Activated CD4-positive, alpha-beta memory T cell treated with anti-CD3 and anti-CD28 coated beads for 36 hours (primary cell): Measurements from ENCODE around the gene CAMK2D. TPM values are rescaled to one million over a fixed set of nuclear protein-coding genes. Genes with fewer than 3 reads are reported as not detected.
"Not testable (repeated sequence)": the region's sequence is repeated elsewhere in the genome, so short reads cannot be mapped to it uniquely, and the experiment has no call there.

Experiments used
- CTCF ChIA-PET: fragments of 350-600 bp; sonication (Branson Sonifier 250); formaldehyde crosslinking; loops from one replicate; lab custom pipeline; 2021; ENCODE audit warnings: antibody characterized with exemption, inconsistent platforms; lab: Charles Lee
- POLR2A ChIA-PET: fragments of 350-600 bp; sonication (Branson Sonifier 250); formaldehyde crosslinking; loops from one replicate; lab custom pipeline; 2021; ENCODE audit warnings: antibody characterized with exemption; lab: Charles Lee
- DNase-seq: peaks from one replicate; pipeline ENCODE4 v3.0.0-alpha.2; 2020
- H3K27ac Mint-ChIP-seq: one replicate; pipeline ENCODE4 v1.8.0; 2021; ENCODE audit warnings: mixed read lengths
- H3K27me3 Mint-ChIP-seq: one replicate; pipeline ENCODE4 v1.8.0; 2021; ENCODE audit warnings: mixed read lengths
- H3K36me3 Mint-ChIP-seq: one replicate; pipeline ENCODE4 v1.8.0; 2021; ENCODE audit warnings: mixed read lengths
- H3K4me1 Mint-ChIP-seq: one replicate; pipeline ENCODE4 v1.8.0; 2021; ENCODE audit warnings: low read depth, mixed read lengths
- H3K4me3 Mint-ChIP-seq: one replicate; pipeline ENCODE4 v1.8.0; 2021; ENCODE audit warnings: mild to moderate bottlenecking, mixed read lengths
- H3K9me3 Mint-ChIP-seq: one replicate; pipeline ENCODE4 v1.8.0; 2021; ENCODE audit warnings: mixed read lengths
- intact Hi-C: fragments of 100-400 bp; cut with micrococcal nuclease; formaldehyde crosslinking; loops from one replicate; pipeline ENCODE4 v1.15.1; 2023
- total RNA-seq, 2 experiments: library from RNA; stranded (reverse); gene quantifications; one replicate each; pipeline ENCODE4 v1.2.3, GENCODE V29; 2021

The CAMK2D gene
- total RNA-seq, 2 experiments from 2014 or later, result 82.5 to 82.9 TPM

- Mint-ChIP-seq H3K27ac (no peak overlapping the region), H3K4me1 (peaks cover 32% of the 10 kb centered on the region), H3K9me3 (no peaks in the 10 kb centered on the region), H3K4me3 (no peak overlapping the region), H3K27me3 (no peaks in the 10 kb centered on the region), H3K36me3 (peaks cover 7% of the 10 kb centered on the region)
- intact Hi-C loops, result no loop called here
- DNase-seq, result no peak
- ChIA-PET POLR2A (interaction anchor here (0.8 to 2.9 kb wide), 2 partner anchors 11 to 34 kb away, joined by 4 to 8 read pairs; no protein-coding TSS in a partner anchor), CTCF (interaction anchor here (1.9 kb wide), 1 partner anchor 148 kb away, joined by 6 read pairs; no protein-coding TSS in a partner anchor)
These were observed 66.0 kb downstream of the CAMK2D start for GRCh38 chr4:113695328-113696169.

GRCh38 chr4:113694008-113694407, 67.5 kb downstream of the CAMK2D start:
- Mint-ChIP-seq H3K27ac (no peak overlapping the region), H3K4me1 (peaks cover 29% of the 10 kb centered on the region), H3K36me3 (peaks cover 9% of the 10 kb centered on the region), H3K9me3 (no peaks in the 10 kb centered on the region), H3K27me3 (no peaks in the 10 kb centered on the region), H3K4me3 (no peak overlapping the region)
- CTCF ChIA-PET, result interaction anchor here (0.7 to 1.9 kb wide), 3 partner anchors 9 to 146 kb away, joined by 3 to 6 read pairs (median 4); no protein-coding TSS in a partner anchor
- POLR2A ChIA-PET, result interaction anchor here (2.9 kb wide), 1 partner anchor 9 kb away, joined by 8 read pairs; no protein-coding TSS in a partner anchor
- no peak for DNase-seq
- intact Hi-C loops, result no loop called here

- H3K4me1 Mint-ChIP-seq, result peaks cover 35% of the 10 kb centered on the region
- H3K9me3 Mint-ChIP-seq, result no peaks in the 10 kb centered on the region
- peaks cover 14% of the 10 kb centered on the region for H3K36me3 Mint-ChIP-seq
- peak overlapping the region; percentile 60 for H3K27ac Mint-ChIP-seq
- DNase-seq, result no peak
- CTCF ChIA-PET, result no interaction called here
- intact Hi-C loops, result no loop called here
- no peak overlapping the region for H3K4me3 Mint-ChIP-seq
- POLR2A ChIA-PET, result interaction anchor here (0.6 kb wide), 1 partner anchor 343 kb away, joined by 4 read pairs; no protein-coding TSS in a partner anchor
- no peaks in the 10 kb centered on the region for H3K27me3 Mint-ChIP-seq
These were observed 68.6 kb downstream of the CAMK2D start for GRCh38 chr4:113692809-113693411.

GRCh38 chr4:113691676-113692075, 69.9 kb downstream of the CAMK2D start:
- DNase-seq, result no peak
- ChIA-PET CTCF (no interaction called here), POLR2A (no interaction called here)
- Mint-ChIP-seq H3K4me3 (no peak overlapping the region), H3K9me3 (no peaks in the 10 kb centered on the region), H3K4me1 (peaks cover 46% of the 10 kb centered on the region), H3K27me3 (no peaks in the 10 kb centered on the region), H3K36me3 (peaks cover 22% of the 10 kb centered on the region), H3K27ac (no peak overlapping the region)
- intact Hi-C loops, result no loop called here

DNA sequence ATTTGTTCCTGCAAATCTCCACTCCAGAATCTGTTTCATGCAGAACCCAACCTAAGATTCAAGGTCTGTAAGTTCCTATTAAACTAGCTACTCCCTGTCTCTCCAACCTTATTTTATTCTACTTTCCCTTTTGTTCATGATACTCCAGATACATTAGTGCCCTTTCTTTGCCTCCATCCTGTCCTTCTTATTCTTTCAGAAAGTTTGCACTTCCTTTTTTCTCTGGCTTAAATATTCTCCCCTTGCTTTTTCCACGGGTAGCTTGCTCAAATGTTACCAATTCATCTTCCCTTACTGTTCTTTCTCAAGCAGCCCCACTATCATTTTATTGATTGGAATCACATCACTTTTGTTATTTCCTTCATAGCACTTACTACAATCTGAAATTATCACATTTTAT, 72.1 kb downstream of the CAMK2D start:
- Mint-ChIP-seq H3K36me3 (peaks cover 27% of the 10 kb centered on the region), H3K27ac (peak overlapping the region; percentile 6)

GRCh38 chr4:113687067-113687718, 74.3 kb downstream of the CAMK2D start:
- Mint-ChIP-seq H3K27ac (peak overlapping the region; percentile 70), H3K4me3 (no peak overlapping the region), H3K4me1 (peaks cover 69% of the 10 kb centered on the region), H3K27me3 (no peaks in the 10 kb centered on the region), H3K36me3 (peaks cover 34% of the 10 kb centered on the region), H3K9me3 (no peaks in the 10 kb centered on the region)
- ChIA-PET CTCF (no interaction called here), POLR2A (no interaction called here)
- intact Hi-C loops, result loop anchor here (10.0 kb wide), 1 partner anchor 302 kb away; no protein-coding TSS in a partner anchor
- no peak for DNase-seq

More for the DNA sequence above, 72.1 kb downstream of the CAMK2D start:
- H3K4me1 Mint-ChIP-seq, result peaks cover 58% of the 10 kb centered on the region
- CTCF ChIA-PET, result no interaction called here
- no peaks in the 10 kb centered on the region for H3K9me3 Mint-ChIP-seq
- no peak overlapping the region for H3K4me3 Mint-ChIP-seq
- DNase-seq, result no peak
- no peaks in the 10 kb centered on the region for H3K27me3 Mint-ChIP-seq
- POLR2A ChIA-PET, result no interaction called here
- intact Hi-C loops, result loop anchor here (10.0 kb wide), 1 partner anchor 305 kb away; no protein-coding TSS in a partner anchor

DNA sequence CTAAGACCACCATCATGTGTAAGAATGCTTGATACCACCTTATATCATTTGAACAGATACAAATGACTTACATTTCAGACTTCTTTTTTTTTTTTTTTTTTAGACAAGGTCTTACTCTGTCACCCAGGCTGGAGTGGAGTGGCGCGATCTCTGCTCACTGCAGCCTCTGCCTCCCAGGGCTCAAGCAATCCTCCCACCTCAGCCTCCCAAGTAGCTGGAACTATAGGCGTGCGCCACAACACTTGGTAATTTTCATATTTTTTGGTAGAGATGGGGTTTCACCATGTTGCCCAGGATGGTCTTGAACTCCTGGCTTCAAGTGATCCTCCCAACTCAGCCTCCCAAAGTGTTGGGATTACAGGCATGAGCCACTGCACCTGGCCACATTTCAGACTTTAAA, 76.4 kb downstream of the CAMK2D start:
- intact Hi-C loops, result loop anchor here (10.0 kb wide), 1 partner anchor 300 kb away; no protein-coding TSS in a partner anchor
- POLR2A ChIA-PET, result interaction anchor here (0.8 to 1.7 kb wide), 12 partner anchors 10 to 217 kb away, joined by 3 to 12 read pairs (median 4); no protein-coding TSS in a partner anchor
- peaks cover 74% of the 10 kb centered on the region for H3K4me1 Mint-ChIP-seq
- peaks cover 17% of the 10 kb centered on the region for H3K9me3 Mint-ChIP-seq
- DNase-seq, H3K27me3 Mint-ChIP-seq, H3K4me3 Mint-ChIP-seq: not testable (repeated sequence)
- peak overlapping the region; percentile 93 for H3K27ac Mint-ChIP-seq
- H3K36me3 Mint-ChIP-seq, result peaks cover 48% of the 10 kb centered on the region
- CTCF ChIA-PET, result interaction anchor here (0.7 to 1.5 kb wide), 7 partner anchors 9 to 146 kb away, joined by 3 to 12 read pairs (median 3); no protein-coding TSS in a partner anchor

GRCh38 chr4:113684534-113685091, 76.9 kb downstream of the CAMK2D start:
- intact Hi-C loops, result loop anchor here (1.0 to 10.0 kb wide), 5 partner anchors 28 to 1537 kb away; partner anchors contain the start of genes FAM241A and TIFA
- peak overlapping the region; percentile 93 for H3K27ac Mint-ChIP-seq
- H3K27me3 Mint-ChIP-seq, result no peaks in the 10 kb centered on the region
- H3K36me3 Mint-ChIP-seq, result peaks cover 50% of the 10 kb centered on the region
- ChIA-PET POLR2A (interaction anchor here (0.8 to 1.7 kb wide), 12 partner anchors 10 to 216 kb away, joined by 3 to 12 read pairs (median 4); no protein-coding TSS in a partner anchor), CTCF (interaction anchor here (0.7 to 1.5 kb wide), 10 partner anchors 10 to 145 kb away, joined by 3 to 12 read pairs (median 3); no protein-coding TSS in a partner anchor)
- H3K9me3 Mint-ChIP-seq, result peaks cover 17% of the 10 kb centered on the region
- peak overlapping the region; percentile 42 for H3K4me3 Mint-ChIP-seq
- peak; percentile 72 for DNase-seq
- H3K4me1 Mint-ChIP-seq, result peaks cover 71% of the 10 kb centered on the region

GRCh38 chr4:113682730-113683537, 78.6 kb downstream of the CAMK2D start:
- peaks cover 72% of the 10 kb centered on the region for H3K4me1 Mint-ChIP-seq
- H3K4me3 Mint-ChIP-seq, result peak overlapping the region; percentile 57
- H3K36me3 Mint-ChIP-seq, result peaks cover 50% of the 10 kb centered on the region

DNA sequence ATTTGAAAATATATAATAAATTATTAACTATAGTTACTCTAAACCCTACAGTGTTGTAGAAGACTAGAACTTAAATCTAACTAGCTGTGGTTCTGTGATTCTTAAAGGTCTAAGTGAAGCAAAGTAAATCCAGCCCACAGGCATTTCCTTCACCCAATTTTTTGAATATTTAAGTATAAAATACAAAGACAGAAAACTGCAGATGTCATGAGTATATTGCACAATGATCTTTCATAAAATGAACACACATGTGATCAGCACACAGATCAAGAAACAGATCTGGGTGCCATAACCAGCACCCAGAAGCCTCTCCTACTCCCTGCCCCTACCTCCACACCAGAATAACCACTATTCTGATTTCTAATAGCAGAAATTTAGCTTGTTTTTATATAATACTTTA, 82.9 kb downstream of the CAMK2D start:
- intact Hi-C loops, result no loop called here
- CTCF ChIA-PET, result interaction anchor here (0.6 kb wide), 1 partner anchor 42 kb away, joined by 3 read pairs; no protein-coding TSS in a partner anchor
- H3K4me3 Mint-ChIP-seq, result no peak overlapping the region
- peaks cover 61% of the 10 kb centered on the region for H3K36me3 Mint-ChIP-seq
- no peak for DNase-seq
- peaks cover 17% of the 10 kb centered on the region for H3K9me3 Mint-ChIP-seq
- H3K4me1 Mint-ChIP-seq, result peaks cover 78% of the 10 kb centered on the region
- no peak overlapping the region for H3K27ac Mint-ChIP-seq
- no peaks in the 10 kb centered on the region for H3K27me3 Mint-ChIP-seq
- POLR2A ChIA-PET, result interaction anchor here (0.6 kb wide), 1 partner anchor 8 kb away, joined by 3 read pairs; no protein-coding TSS in a partner anchor

More at GRCh38 chr4:113682730-113683537, 78.6 kb downstream of the CAMK2D start:
- Mint-ChIP-seq H3K27me3 (no peaks in the 10 kb centered on the region), H3K27ac (peak overlapping the region; percentile 93), H3K9me3 (peaks cover 17% of the 10 kb centered on the region)
- ChIA-PET POLR2A (interaction anchor here (1.1 to 1.6 kb wide), 2 partner anchors 8 to 135 kb away, joined by 3 to 4 read pairs; no protein-coding TSS in a partner anchor), CTCF (interaction anchor here (1.0 to 1.3 kb wide), 3 partner anchors 50 to 135 kb away, joined by 3 to 8 read pairs (median 3); no protein-coding TSS in a partner anchor)
- peak; percentile 92 for DNase-seq
- intact Hi-C loops, result loop anchor here (1.0 to 10.0 kb wide), 15 partner anchors 10 to 1536 kb away; partner anchors contain the start of genes FAM241A and TIFA
